ENCODE results near the gene SS18L1.

SS18L1 gene

DNA sequence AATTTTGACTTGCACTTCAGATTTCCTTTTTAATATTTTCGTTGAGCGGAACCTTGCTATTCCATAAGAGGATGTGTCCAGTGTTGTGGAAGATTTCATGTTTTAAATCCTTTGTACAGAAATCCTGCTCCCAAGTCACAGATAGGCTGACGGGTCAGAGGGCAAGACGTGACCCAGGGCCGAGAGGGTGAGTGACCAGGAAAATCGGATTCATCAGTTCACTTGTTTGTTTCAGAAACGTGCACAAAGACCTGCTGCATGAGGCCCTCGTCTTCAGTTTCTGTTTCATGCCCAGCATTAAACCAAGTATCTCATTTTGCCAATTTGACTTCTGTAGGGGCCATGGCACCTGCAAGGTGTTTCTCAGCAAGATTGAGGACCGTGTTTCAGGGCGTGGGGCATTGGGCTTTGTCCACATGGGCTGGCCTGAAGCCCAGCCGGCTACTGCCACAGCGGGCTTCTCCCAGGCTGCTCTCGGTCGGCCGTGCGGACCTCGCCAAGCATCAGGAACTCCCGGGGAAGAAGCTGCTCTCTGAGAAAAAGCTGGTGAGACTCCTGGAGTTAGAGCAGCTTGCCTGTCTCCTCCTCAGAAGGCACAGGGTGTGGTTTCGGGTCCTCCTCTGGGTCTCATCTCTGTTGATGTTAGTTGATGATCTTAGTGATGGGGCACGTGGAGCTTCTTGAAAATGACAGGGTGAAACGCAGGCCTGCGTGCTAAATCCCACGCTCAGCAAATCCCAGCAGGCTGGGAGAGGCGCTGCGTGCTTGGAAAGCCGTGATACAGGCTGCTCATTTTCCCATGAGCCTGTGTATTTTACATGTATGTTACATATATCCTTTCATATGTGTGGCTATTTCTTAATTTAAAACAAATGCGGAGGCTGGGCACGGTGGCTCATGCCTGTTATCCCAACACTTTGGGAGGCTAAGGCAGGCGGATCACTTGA is 49.8 kb downstream of the SS18L1 start:
- TF ChIP-seq, protein P1, sequence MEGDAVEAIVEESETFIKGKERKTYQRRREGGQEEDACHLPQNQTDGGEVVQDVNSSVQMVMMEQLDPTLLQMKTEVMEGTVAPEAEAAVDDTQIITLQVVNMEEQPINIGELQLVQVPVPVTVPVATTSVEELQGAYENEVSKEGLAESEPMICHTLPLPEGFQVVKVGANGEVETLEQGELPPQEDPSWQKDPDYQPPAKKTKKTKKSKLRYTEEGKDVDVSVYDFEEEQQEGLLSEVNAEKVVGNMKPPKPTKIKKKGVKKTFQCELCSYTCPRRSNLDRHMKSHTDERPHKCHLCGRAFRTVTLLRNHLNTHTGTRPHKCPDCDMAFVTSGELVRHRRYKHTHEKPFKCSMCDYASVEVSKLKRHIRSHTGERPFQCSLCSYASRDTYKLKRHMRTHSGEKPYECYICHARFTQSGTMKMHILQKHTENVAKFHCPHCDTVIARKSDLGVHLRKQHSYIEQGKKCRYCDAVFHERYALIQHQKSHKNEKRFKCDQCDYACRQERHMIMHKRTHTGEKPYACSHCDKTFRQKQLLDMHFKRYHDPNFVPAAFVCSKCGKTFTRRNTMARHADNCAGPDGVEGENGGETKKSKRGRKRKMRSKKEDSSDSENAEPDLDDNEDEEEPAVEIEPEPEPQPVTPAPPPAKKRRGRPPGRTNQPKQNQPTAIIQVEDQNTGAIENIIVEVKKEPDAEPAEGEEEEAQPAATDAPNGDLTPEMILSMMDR (IDR thresholded peaks at IDR 0.05), result no peak
- no peaks in the 10 kb centered on the region for H3K4me1 ChIP-seq
- peaks cover 33 to 82% (median 48%) of the 10 kb centered on the region in 3 donors for H3K36me3 ChIP-seq
- no peak for DNase-seq
- intact Hi-C loops (cut with DNase I; ENCODE audit: low total_unique reads), result no loop called here
- no peak overlapping the region for H3K4me3 ChIP-seq
- no peak overlapping the region for H3K27ac ChIP-seq
- H3K9me3 ChIP-seq, result no peaks in the 10 kb centered on the region
- no peaks in the 10 kb centered on the region for H3K27me3 ChIP-seq

GRCh38 chr20:62195075-62195405 is 51.5 kb downstream of the SS18L1 start:
- Histone ChIP-seq H3K36me3 (peaks cover 42 to 90% (median 58%) of the 10 kb centered on the region in 3 donors), H3K9me3 (no peaks in the 10 kb centered on the region), H3K27ac (no peak overlapping the region), H3K4me3 (no peak overlapping the region), H3K4me1 (no peaks in the 10 kb centered on the region), H3K27me3 (no peaks in the 10 kb centered on the region)
- intact Hi-C loops (cut with DNase I; ENCODE audit: low total_unique reads), result no loop called here
- no peak for DNase-seq
- TF ChIP-seq, protein P1 (IDR thresholded peaks at IDR 0.05), result no peak

GRCh38 chr20:62195736-62196135 is 52.2 kb downstream of the SS18L1 start:
- intact Hi-C loops (cut with DNase I; ENCODE audit: low total_unique reads), result no loop called here
- Histone ChIP-seq H3K36me3 (peaks cover 49 to 90% (median 58%) of the 10 kb centered on the region in 3 donors), H3K4me1 (no peaks in the 10 kb centered on the region), H3K9me3 (no peaks in the 10 kb centered on the region), H3K4me3 (no peak overlapping the region), H3K27ac (no peak overlapping the region), H3K27me3 (no peaks in the 10 kb centered on the region)
- TF ChIP-seq, protein P1 (IDR thresholded peaks at IDR 0.05), result no peak
- no peak for DNase-seq

DNA sequence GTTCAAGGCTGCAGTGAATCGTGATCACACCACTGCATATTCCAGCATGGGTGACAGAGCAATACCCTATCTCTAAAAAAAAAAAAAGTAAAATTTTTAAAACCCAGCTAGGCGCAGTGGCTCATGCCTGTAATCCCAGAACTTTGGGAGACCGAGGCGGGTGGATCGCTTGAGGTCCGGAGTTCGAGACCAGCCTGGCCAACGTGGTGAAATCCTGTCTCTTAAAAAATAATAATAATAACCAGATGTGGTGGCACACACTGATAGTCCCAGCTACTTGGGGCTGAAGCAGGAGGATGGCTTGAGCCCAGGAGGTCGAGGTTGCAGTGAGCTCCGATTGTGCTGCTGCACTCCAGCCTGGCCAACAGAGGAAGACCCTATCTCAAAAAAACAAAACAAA is 52.7 kb downstream of the SS18L1 start:
- intact Hi-C loops (cut with DNase I; ENCODE audit: low total_unique reads), result no loop called here
- DNase-seq, result no peak
- Histone ChIP-seq H3K36me3 (peaks cover 55 to 90% (median 59%) of the 10 kb centered on the region in 3 donors), H3K27ac (no peak overlapping the region), H3K4me1 (no peaks in the 10 kb centered on the region), H3K4me3 (no peak overlapping the region), H3K9me3 (no peaks in the 10 kb centered on the region), H3K27me3 (no peaks in the 10 kb centered on the region)
- TF ChIP-seq, protein P1 (IDR thresholded peaks at IDR 0.05), result no peak

DNA sequence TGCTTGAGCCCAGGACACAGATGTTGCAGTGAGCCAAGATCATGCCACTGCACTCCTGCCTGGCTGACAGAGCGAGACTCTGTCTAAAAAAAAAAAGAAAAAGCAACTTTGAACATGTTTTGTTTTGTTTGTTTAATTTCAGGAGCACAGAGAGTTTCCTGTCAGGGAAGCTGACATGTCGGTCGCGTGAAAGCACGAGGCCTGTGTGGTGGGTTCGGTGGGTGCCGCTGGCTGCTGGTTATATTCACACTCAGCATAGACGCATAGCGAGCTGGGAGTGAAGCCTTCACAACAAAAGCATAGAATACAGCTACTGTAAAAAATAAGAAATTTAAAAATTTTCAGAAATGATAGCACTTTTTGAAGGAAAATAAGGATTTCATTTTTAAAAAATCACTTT is 53.7 kb downstream of the SS18L1 start:
- no peaks in the 10 kb centered on the region for H3K9me3 ChIP-seq
- H3K4me3 ChIP-seq, result no peak overlapping the region
- H3K36me3 ChIP-seq, result peaks cover 65 to 90% (median 70%) of the 10 kb centered on the region in 3 donors
- no peaks in the 10 kb centered on the region for H3K27me3 ChIP-seq
- TF ChIP-seq, protein P1 (IDR thresholded peaks at IDR 0.05), result no peak
- no peak overlapping the region for H3K27ac ChIP-seq
- intact Hi-C loops (cut with DNase I; ENCODE audit: low total_unique reads), result loop anchor here (1.0 kb wide), 1 partner anchor 21 kb away; no protein-coding TSS in a partner anchor
- H3K4me1 ChIP-seq, result no peaks in the 10 kb centered on the region
- no peak for DNase-seq
